Rectal smooth muscle tissue (tissue), 1 donor: ENCODE data around the gene NKAIN1.
A peak's percentile ranks its signal among the peaks of the same experiment; 100 is the strongest.

ENCODE experiments used
- H3K27ac ChIP-seq: one replicate; pipeline ENCODE4 v1.7.0; 2013; ENCODE audit warnings: low read depth, low read length, inconsistent platforms
- H3K27me3 ChIP-seq: one replicate; pipeline ENCODE4 v1.7.0; 2013; ENCODE audit warnings: low read length; ENCODE audit not compliant: control insufficient read depth, insufficient read depth
- H3K36me3 ChIP-seq: one replicate; pipeline ENCODE4 v1.7.0; 2013; ENCODE audit warnings: low read length; ENCODE audit not compliant: control insufficient read depth, insufficient read depth
- H3K4me1 ChIP-seq: one replicate; pipeline ENCODE4 v1.7.0; 2013; ENCODE audit warnings: low read length; ENCODE audit not compliant: control insufficient read depth, insufficient read depth
- H3K4me3 ChIP-seq: one replicate; pipeline ENCODE4 v1.7.0; 2013; ENCODE audit warnings: low read length
- H3K9ac ChIP-seq: one replicate; pipeline ENCODE4 v1.7.0; 2013; ENCODE audit warnings: low read length

The NKAIN1 gene

DNA sequence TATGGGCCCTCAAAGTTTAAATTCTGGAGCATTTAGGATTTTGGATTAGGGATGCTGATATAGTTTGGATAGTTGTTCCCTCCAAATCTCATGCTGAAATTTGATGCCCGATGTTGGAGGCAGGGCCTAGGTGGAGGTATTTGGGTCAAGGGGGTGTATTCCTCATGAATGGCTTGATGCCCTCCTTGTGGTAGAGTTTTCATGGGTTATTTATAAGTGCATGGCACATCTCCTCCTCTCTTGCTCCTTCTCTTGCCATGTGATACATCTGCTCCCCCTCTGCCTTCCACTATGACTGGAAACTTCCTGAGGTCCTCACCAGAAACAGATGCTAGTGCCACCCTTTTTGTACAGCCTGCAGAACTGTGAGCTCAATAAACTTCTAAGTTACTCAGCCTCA is 17.5 kb upstream of the NKAIN1 start:
- Histone ChIP-seq H3K4me3 (no peak overlapping the region), H3K27me3 (no peaks in the 10 kb centered on the region), H3K36me3 (peaks cover 17% of the 10 kb centered on the region), H3K27ac (no peak overlapping the region), H3K4me1 (no peaks in the 10 kb centered on the region), H3K9ac (no peak overlapping the region)

DNA sequence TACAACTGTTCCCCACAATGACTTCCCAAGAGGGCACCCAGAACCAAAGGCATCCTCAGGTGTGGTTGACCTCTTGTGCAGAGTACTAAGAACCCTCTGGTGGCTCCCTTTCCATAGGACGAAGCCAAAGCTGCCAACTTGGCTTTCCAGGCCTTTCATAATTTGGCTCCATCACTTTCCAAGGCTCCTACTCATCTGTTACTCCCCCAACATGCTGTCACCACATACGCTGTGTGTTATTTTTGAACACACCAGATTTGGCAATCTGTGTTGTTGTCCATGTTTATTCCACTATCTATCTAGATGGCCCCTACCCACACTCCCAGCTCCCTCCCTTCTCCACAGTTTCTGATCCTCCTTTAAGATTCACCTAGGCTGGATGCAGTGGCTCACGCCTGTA is 10.2 kb upstream of the NKAIN1 start:
- no peak overlapping the region for H3K9ac ChIP-seq
- no peaks in the 10 kb centered on the region for H3K27me3 ChIP-seq
- no peak overlapping the region for H3K4me3 ChIP-seq
- H3K4me1 ChIP-seq, result no peaks in the 10 kb centered on the region
- no peak overlapping the region for H3K27ac ChIP-seq
- H3K36me3 ChIP-seq, result no peaks in the 10 kb centered on the region

DNA sequence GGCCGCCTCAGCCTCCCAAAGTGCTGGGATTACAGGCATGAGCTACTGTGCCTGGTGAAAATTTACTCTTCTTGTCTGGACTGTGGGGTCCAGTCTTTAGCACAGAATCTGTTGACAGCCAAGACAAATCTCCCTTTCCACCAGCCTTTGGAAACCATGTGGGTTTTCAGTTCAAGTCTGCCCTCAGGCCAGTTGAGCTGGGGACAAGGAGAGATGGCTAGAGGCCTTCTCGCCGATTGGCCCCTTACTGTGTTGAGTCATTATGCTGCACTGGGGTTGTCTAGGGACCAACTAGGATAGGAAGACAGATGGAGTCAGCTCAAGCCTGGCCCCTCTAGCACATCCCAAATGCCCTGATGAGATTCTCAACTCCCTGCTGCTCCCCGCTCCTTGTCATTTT is 8.6 kb upstream of the NKAIN1 start:
- Histone ChIP-seq H3K27ac (no peak overlapping the region), H3K4me3 (no peak overlapping the region), H3K4me1 (no peaks in the 10 kb centered on the region), H3K36me3 (no peaks in the 10 kb centered on the region), H3K9ac (no peak overlapping the region), H3K27me3 (no peaks in the 10 kb centered on the region)

DNA sequence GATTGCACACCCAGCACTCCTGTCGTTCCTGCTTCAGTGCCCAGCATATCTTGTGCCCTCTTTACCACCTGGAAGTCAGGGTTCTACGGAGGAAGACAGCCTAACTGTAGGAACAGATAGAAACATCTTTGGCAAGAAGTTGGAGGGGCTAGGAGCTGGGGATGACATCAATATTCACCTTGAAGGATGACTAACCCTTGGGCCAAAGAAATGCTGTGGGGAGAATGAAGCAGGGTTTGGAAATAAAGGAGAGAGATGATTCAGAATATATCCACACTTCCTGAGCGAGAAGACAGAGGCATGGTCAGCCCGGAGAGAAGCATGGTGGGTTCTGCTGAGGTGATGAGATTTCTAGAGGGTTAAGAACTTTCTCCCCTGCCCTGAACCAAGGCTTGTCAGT is 4.6 kb upstream of the NKAIN1 start:
- H3K4me3 ChIP-seq, result no peak overlapping the region
- H3K9ac ChIP-seq, result no peak overlapping the region
- no peaks in the 10 kb centered on the region for H3K27me3 ChIP-seq
- no peaks in the 10 kb centered on the region for H3K4me1 ChIP-seq
- no peak overlapping the region for H3K27ac ChIP-seq
- H3K36me3 ChIP-seq, result no peaks in the 10 kb centered on the region

DNA sequence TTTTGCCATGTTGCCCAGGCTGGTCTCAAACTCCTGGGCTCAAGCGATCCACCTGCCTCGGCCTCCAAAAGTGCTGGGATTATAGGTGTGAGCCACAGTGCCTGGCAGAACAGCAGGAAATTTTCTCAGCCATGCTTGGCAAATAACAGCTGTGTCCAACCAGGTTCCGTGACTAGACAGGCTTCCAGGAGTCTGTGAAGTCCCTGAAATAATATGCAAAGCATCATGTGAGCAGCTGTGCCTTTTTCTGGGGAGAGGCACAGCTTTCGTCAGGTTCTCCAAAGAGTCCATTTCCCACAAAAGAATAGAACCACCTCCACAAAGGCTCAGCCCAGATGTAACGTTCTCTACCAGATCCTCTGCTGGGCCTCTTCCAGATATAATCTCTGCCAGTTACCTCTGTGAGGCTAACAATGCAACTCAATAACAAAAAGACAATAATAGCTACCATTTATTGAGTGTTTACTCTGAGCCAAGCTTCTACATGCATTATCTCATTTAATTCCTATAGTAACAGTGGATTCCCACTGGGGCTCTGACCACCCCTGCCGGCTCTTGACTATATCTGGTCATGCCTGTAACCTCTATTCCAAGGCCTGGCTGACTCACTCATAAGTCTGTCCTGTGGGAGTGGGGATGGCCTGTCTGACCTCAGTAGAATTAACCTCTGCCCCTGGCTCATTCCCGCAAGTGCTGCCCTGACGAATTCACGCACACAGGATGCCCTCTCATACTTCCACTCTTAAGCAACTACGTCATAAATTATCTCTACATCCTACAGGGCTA is 4.0 kb upstream of the NKAIN1 start:
- H3K36me3 ChIP-seq, result no peaks in the 10 kb centered on the region
- H3K4me1 ChIP-seq, result no peaks in the 10 kb centered on the region
- H3K9ac ChIP-seq, result no peak overlapping the region
- H3K4me3 ChIP-seq, result no peak overlapping the region
- H3K27ac ChIP-seq, result no peak overlapping the region
- peaks cover 4% of the 10 kb centered on the region for H3K27me3 ChIP-seq

DNA sequence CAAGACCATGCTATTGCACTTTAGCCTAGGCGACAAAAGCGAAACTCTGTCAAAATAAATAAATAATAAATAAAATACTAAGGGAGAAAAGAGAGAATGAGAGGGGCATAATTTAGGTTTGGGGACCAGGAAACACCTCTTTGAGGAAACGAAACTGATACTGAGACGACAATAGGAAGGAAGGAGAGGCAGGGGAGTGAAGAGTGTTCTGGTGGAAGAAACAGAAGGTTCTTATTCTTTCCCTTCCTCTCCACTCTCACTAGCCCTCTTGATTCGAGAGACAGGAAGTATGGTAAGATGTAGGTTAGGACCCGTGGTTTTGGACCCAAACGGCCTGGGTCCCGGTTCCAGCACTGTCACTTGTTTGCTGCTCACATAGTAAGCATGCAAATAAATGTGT is 1.6 kb upstream of the NKAIN1 start:
- no peak overlapping the region for H3K4me3 ChIP-seq
- no peaks in the 10 kb centered on the region for H3K36me3 ChIP-seq
- peaks cover 11% of the 10 kb centered on the region for H3K27me3 ChIP-seq
- no peaks in the 10 kb centered on the region for H3K4me1 ChIP-seq
- no peak overlapping the region for H3K27ac ChIP-seq
- H3K9ac ChIP-seq, result no peak overlapping the region

DNA sequence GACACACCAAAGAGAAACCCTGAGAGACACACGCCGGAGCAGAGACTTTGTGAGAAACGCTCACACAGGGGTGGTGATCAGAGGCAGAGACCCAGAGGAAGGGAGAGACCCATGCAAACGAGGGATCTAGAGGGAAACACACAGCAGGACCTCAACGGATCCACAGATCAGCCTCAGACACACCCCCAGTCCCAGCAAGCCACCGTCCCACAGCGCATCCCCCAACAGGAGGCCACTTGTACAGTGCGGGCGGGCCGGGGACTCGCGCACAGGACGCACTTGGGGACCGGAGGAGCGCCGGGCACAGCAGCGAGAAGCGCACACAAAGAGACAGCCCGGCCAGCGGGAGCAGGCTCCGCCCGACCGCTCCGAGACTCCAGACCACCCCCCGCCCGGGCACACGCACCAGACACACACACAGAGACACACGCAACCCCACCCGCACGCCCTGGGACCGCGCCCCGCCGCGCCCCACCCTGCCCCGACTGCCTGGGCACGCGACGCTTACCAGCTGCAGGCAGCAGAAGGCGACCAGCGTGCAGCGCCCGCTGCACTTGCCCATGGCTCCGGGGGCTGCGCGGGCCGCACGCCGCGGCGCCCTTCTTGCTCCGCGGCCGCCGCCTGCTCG is 587 bp downstream of the NKAIN1 start:
- H3K4me3 ChIP-seq, result peak overlapping the region; percentile 39
- no peak overlapping the region for H3K9ac ChIP-seq
- no peak overlapping the region for H3K27ac ChIP-seq
- H3K36me3 ChIP-seq, result no peaks in the 10 kb centered on the region
- peaks cover 18% of the 10 kb centered on the region for H3K27me3 ChIP-seq
- H3K4me1 ChIP-seq, result no peaks in the 10 kb centered on the region

DNA sequence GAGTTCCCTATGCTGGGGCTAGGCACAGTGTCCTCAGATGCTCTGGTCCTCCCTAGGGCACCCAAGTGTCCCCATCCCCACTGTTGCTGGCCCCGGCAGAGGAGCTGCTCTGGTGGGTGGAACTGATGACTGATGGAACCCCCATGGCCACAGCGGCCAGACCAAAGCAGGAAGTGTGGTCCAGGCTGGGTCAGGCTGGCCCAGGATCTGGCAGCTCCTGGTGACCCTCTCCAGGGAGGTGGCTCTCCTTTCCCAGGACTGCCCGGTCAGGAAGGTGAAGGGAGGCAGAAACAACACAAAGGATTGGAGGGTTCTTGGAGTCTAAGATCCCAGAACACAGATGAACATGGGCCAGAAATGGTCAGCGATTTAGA is 1.1 kb downstream of the NKAIN1 start:
- no peaks in the 10 kb centered on the region for H3K4me1 ChIP-seq
- H3K27me3 ChIP-seq, result peaks cover 18% of the 10 kb centered on the region
- H3K27ac ChIP-seq, result no peak overlapping the region
- H3K9ac ChIP-seq, result no peak overlapping the region
- H3K4me3 ChIP-seq, result no peak overlapping the region
- no peaks in the 10 kb centered on the region for H3K36me3 ChIP-seq

DNA sequence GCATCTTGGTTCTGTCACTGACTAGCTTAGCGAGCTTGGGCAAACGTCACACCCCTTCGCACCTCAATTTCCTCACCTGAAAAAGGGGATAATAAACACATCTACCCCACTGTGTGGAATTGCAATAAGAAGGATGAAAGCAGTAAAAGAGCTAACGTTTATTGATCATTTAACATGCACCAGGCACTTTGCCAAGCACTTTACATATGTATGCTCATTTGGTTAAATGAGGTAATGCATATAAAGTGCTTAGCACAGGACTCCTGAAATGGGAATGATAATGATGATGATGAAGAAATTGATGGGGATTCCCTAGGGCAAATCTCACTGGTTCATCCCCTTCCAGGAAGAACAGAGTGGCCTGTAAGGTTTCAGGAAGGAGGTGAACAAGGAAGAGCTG is 4.8 kb downstream of the NKAIN1 start:
- H3K4me3 ChIP-seq, result no peak overlapping the region
- no peaks in the 10 kb centered on the region for H3K4me1 ChIP-seq
- H3K27ac ChIP-seq, result no peak overlapping the region
- peaks cover 18% of the 10 kb centered on the region for H3K27me3 ChIP-seq
- H3K36me3 ChIP-seq, result no peaks in the 10 kb centered on the region
- H3K9ac ChIP-seq, result no peak overlapping the region

DNA sequence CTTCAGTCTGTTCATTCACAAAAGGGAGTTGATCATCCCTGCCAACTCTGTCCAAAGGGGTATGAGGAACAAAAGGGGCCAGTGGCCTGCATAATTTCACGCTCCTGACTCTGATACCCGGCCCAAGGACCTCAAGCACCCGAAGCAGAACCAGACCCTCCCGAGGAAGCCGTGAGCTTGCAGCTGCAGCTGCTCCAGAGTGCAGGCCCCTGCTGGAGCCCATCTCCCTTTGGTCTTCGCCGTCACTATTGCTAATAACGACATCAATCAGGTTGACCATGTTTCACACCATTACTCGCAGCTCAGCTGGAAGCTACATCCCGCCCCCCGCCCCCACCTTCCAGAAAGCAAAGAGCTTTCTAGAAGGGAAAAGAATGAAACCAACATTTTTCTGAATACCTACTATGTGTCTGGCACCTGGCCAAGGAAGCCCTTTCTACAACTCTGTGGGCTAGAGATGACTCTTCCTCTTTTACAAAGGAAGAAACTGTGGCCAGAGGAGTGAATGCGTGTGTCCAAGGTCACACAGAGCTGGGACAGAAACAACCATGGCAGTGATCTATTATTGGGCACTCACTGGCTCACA is 5.5 kb downstream of the NKAIN1 start:
- Histone ChIP-seq H3K36me3 (no peaks in the 10 kb centered on the region), H3K27me3 (peaks cover 18% of the 10 kb centered on the region), H3K4me1 (no peaks in the 10 kb centered on the region), H3K9ac (no peak overlapping the region), H3K27ac (no peak overlapping the region), H3K4me3 (no peak overlapping the region)

DNA sequence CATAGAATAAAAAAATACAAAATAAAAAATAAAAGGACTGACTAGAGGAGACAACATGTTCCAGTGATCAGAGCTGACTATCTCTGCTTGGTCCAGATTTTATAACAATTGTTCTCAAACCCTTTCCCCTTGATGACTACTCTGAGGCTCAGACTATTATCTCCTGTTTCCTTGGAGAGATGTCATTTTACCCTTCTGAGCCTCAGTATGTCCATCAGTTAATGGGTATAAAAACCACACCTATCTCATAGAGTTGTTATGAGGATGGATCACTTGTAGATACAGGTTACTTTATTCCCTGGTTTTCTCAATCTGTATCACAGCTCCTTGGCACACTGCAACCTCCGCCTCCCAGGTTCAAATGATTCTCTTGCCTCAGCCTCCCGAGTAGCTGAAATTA is 7.0 kb downstream of the NKAIN1 start:
- Histone ChIP-seq H3K4me3 (no peak overlapping the region), H3K36me3 (no peaks in the 10 kb centered on the region), H3K9ac (no peak overlapping the region), H3K27ac (no peak overlapping the region), H3K27me3 (peaks cover 6% of the 10 kb centered on the region), H3K4me1 (no peaks in the 10 kb centered on the region)

DNA sequence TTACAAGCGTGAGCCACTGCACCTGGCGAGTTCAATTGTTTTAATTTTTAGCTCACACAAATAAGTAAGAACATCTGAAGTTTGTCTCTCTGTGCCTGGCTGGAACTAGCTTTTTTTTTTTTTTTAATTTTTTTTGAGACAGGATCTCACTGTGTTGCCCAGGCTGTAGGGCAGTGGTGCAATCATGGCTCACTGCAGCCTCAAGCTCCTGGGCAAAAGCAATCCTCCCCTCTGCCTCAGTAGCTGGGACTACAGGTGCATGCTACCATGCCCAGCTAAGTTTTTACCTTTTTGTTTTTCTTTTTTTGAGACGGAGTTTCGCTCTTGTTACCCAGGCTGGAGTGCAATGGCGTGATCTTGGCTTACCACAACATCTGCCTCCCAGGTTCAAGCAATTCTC is 7.9 kb downstream of the NKAIN1 start:
- Histone ChIP-seq H3K4me1 (no peaks in the 10 kb centered on the region), H3K27me3 (peaks cover 6% of the 10 kb centered on the region), H3K4me3 (no peak overlapping the region), H3K36me3 (no peaks in the 10 kb centered on the region), H3K9ac (no peak overlapping the region), H3K27ac (no peak overlapping the region)

DNA sequence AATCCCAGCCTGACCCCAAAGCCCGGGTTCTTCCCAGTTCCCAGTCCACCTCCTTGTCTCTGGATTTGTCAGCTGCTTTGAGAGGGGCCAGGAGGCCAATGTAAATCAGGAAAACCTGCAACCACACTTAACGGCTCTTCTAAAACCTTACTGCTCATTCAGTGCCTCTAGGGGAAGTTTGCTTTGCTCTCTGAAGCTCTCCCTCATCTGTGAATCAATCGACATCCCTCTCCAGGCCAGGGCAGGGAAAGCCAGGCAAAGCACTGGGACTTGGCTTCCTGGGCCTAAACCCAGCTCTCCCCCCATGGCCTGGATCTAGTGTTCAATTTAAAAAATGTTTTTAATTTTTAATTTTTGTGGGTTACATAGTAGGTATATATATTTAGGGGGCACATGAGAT is 9.3 kb downstream of the NKAIN1 start:
- H3K36me3 ChIP-seq, result no peaks in the 10 kb centered on the region
- peaks cover 6% of the 10 kb centered on the region for H3K27me3 ChIP-seq
- H3K27ac ChIP-seq, result no peak overlapping the region

More for the DNA sequence above, 9.3 kb downstream of the NKAIN1 start:
- Histone ChIP-seq H3K4me3 (no peak overlapping the region), H3K4me1 (no peaks in the 10 kb centered on the region), H3K9ac (no peak overlapping the region)
